Activated CD4-positive, alpha-beta T cell treated with anti-CD3 and anti-CD28 coated beads for 1 hour (primary cell): ENCODE results near the gene ZNF573.
A peak's percentile ranks its signal among the peaks of the same experiment; 100 is the strongest.
"Not testable (repeated sequence)": the region's sequence is repeated elsewhere in the genome, so short reads cannot be mapped to it uniquely, and the experiment has no call there.

Source experiments
- DNase-seq: peaks from one replicate; pipeline ENCODE4 v3.0.0-alpha.2; 2020

The ZNF573 gene

DNA sequence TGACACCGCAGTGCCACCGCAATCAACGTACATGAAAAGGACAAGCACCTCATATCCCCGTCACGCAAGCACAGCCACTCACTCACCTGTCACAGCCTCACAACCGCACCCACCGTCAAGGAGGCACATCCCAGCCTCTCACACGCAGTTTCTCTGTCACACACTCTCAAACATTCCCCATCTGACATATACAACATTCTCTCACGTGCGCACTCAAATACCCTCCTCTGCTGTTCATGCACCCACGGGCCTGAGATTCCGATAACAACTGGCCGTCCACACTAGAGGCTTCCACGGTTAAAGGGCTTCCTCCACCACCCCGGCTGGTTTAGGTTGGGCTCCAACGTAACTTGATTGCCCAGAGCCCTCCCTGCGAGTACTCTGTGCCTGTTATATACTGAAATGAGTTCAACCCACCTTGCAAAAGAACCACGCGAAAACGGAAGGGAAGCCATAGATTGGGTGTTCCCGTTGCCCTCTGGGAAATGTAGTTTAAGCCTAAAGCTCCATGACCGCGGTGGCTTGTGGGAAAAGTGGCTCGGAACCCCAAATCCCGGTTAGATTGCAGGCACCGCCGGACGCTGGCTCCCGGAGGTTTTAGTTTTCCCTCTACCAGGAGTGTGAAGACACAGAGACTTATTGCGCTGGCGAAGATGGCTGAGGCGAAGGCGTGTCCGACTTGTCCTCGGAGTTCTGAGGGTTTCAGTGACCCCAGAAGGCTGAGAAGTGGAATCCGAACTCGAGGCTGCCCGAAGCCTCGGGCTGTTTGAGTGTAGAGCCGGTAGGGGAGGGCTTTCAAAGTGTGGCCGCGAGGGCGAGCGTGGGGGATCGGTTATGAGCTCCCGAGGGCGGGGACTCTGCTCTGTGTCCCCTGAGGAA is at the start of gene ZNF573:
Gene ZNF573 (minus strand): TSS at position 460 of the 879 bp plus-strand sequence. CDS start 5,857 bp downstream, outside the sequence.
- DNase-seq = peak; percentile 69

DNA sequence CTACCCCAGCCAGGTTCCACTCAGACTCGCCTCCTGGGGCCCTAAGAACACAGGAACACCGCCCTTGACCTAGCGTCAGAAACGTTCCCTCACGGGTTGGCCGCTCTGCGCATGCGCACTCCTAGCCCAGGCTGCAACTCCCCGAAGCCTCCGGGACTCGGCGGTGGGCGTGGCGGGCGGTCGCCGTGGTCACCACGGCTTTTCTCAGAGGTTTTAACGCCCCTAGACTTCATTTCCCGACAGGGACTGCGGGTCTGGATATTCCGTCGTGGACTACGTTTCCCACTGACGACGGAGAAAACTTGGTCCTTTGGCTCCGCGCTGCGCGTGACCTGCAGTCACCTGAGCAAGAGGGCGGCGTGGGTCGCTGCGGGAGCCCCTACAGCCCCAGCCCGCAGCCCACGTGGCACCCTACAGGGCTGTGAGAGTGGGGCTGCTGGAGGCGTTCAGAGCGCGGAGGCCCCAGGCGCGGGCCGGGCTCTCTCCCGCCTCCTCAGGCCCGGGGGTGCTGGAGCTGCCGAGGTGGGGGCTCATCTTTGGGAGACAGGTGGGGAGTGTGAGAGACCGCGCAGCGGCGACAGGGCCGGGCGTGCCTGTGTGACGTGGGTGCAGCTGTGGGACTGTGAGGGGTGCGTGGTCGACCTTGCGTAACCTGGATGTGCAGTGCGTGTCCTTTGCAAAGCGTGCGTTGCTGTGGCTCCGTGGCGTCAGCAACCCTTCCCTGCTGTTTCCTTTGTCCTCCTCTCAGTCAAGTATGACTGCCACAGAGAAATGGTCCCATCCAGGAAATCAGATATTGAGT is 38.0 kb upstream of the ZNF573 start:
- DNase-seq = peak; percentile 17

DNA sequence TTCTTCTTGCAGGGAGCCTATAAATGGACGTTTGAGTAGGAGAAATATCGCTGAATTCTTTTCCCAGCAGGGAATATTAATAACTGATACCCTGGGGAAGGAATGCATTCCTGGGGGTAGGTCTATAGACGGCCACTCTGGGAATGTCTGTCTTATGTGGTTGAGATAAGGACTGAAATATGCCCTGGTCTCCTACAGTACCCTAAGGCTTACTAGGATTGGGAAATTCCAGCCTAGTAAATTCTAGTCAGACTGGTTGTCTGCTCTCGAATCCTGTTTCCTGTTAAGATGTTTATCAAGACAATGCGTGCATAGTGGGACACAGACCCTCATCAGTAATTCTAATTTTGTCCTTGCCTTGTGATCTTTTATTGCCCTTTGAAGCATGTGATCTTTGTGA is 36.2 kb upstream of the ZNF573 start:
- not testable (repeated sequence) for DNase-seq

DNA sequence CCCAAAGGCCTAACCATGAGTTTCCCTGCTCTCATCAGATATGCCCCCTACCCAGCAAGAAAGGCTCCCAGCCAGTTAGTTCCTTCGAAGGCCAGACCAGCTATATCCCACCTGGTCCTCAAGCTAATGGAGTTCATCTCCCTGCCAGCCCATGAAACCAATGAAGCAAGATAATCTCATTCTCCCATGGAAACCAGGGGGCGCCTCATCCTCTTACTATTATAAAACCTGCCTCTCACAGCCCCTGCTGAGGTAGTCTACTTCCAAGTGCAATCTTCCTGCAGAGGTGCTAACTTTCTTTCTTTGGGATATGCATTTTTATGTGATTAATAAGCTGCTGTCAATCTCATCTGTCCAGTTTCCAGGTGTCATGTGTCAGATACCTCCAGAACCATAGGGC is 34.0 kb upstream of the ZNF573 start:
- no peak for DNase-seq

DNA sequence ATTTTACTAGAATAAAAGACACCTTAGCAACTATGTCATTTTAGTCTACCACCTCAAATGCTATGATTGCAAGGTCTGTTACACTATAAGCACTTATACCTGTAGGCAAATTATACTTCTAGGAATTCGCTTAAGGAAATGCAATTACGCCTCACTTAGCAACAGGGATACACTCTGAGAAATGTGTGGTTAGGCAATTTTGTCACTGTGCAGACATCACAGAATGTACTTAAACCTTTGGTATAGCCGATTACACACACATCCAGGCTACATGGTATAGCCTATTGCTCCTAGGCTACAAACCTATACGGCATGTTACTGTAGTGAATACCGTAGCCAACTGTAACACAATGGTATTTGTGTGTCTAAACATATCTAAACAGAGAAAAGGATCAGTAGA is 30.0 kb upstream of the ZNF573 start:
- no peak for DNase-seq

DNA sequence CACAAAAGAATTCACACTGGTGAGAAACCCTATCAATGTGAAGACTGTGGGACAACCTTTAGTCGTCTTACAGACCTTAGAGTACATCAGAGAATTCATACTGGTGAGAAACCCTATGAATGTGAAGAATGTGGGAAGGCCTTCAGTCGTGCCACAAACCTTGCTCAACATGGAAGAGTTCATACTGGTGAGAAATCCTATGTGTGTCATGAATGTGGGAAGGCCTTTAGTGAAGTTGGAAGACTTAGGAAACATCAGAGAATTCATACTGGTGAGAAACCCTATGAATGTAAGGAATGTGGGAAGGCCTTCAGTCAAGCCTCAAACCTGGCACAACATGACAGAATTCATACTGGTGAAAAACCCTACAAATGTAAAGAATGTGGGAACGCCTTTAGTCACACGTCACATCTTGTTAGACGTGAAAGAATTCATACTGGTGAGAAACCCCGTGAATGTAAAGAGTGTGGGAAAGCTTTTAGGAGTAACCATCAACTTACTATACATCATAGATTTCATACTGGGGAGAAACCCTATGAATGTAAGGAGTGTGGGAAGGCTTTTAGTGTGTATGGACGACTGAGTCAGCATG is 24.0 kb upstream of the ZNF573 start:
- DNase-seq = no peak

DNA sequence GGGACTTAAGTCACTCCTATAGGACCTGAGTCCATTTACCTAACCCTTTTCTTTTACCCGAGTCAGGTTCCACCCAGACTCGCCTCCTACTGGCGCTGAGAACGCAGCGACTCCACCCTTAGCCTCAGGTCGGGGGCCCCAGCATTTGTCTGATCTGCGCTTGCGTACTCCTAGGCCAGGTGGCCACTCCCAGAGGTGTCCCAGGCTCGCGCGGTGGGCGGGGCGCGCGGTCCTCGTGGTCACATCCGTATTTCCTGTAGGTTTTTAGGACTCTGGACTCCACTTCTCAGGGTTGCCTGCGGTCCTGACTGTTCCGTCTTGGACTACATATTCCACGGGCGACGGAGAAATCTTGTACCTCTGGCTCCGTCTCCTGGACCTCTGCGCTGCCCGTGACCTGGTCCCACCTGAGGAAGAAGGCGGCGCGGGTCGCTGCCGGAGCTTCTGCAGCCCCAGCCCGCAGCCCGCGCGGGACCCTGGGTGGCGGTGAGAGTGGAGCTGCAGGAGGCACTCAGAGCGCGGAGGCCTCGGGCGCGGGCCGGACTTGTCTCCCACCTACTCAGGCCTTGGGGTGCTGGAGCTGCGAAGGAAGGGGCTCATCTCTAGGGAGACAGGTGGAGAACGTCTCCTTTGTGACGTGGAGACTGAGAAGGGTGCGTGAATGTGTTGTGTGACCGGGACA is 11.0 kb upstream of the ZNF573 start:
- no peak for DNase-seq

DNA sequence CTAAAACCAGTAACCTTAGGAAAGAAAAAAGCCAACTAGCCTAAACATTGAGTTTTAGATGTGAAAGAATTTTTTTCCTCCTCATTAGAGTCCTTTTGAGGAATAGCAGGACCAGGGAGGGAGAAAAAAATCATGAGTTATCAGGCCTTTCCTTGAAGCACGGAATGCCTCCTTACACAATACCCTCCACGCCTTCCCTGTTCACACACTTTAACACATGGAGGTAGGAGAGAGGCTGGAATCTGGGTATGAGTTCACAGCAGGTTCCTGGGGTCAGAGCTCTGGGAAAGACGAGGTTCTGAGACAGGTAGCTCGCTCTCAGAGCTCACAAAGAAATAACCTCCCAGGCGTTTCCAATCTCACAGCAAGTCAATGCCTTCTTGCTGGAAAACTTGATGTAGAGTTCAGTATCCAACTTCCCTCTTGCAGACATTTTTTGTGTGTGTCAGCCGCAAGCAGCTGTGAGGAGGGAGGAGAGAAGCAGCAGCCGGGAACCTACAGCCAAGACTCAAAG is 716 bp downstream of the ZNF573 start:
- no peak for DNase-seq

DNA sequence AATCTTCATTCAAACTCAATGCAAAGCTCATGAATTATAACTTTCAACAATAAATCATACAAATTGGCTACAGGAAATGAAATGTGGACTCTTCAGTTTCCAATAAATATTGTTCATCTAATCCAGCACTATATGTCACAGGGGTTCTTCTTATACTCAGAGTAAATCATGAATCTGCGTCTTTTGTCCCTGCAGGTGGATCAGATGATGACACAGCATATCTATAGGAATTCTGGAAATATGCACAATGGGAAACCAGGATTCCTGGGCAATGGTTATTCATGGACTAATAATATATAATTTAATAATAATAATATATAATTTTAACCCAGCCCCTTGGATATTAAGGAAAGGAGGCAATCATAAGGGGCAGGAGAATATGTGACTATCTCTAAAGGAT is 8.4 kb downstream of the ZNF573 start:
- no peak for DNase-seq

DNA sequence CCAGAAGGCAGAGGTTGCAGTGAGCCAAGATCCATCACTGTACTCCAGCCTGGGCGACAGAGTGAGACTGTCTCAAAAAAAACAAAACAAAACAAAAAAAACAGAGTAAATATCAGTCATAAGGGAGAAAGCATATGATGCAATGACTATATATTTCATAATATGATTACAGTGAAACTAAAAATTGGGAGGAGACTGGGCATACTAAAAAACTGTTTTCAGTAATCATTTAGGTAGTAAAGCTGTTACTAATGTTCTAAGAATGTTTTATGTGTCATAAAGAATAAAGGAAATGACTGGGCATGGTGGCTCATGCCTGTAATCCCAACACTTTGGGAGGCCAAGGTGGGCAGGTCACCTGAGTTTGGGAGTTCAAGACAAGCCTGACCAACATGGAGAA is 15.9 kb downstream of the ZNF573 start:
- no peak for DNase-seq

DNA sequence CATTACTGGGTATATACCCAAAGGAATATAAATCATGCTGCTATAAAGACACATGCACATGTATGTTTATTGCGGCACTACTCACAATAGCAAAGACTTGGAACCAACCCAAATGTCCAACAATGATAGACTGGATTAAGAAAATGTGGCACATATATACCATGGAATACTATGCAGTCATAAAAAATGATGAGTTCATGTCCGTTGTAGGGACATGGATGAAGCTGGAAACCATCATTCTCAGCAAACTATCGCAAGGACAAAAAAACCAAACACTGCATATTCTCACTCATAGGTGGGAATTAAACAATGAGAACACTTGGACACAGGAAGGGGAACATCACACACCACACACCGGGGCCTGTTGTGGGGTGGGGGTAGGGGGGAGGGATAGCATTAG is 21.7 kb downstream of the ZNF573 start:
- not testable (repeated sequence) for DNase-seq

DNA sequence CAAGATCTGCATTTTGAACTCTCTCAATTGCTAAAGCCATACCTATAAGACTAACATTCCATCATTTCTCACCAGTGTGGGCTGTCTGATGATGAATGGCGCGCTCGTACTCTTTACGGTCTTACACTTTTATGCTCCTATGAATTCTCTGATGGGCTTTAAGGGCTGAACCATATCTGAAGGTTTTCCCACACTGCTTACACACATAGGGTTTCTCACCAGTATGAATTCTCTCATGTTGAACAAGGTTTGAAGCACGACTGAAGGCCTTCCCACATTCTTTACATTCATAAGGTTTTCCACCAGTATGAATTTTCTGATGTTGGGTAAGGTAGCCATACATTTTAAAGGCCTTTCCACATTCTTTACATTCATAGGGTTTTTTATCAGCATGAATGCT is 41.0 kb downstream of the ZNF573 start:
- no peak for DNase-seq

DNA sequence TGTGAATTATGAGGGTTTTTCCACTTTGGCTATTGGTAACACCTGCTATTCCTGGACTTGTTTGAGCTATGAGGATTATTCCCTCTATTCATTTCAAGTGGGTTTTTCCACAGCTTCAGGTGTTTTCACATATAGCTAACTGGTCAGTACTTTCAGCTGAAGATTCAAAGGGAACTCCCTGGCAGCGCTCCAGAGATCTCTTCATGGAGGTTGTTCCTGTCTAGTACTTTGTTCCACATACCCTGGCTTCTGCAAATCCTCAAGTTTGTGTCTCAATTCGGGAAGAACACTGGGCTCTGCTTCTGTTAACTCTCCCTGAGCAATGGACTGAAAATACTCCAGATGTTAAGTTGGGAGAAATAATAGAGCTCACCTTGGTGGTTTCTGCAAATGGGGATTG is 54.2 kb downstream of the ZNF573 start:
- no peak for DNase-seq

DNA sequence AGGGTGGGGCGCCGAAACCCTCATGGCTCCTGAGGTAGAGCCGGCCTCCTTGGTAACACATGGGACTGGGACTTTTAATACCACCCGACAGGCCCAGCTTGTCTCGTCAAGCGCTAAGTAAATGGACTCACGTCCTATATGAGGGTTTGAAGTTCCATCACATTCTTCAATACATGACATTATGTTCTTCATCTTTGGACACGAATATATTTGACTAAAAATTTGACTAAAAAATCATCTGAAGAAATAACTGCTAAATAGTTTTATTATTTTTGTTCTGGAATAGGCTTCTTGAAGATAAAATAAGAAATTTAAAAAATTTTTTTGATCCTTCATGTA is 59.5 kb downstream of the ZNF573 start:
- no peak for DNase-seq

DNA sequence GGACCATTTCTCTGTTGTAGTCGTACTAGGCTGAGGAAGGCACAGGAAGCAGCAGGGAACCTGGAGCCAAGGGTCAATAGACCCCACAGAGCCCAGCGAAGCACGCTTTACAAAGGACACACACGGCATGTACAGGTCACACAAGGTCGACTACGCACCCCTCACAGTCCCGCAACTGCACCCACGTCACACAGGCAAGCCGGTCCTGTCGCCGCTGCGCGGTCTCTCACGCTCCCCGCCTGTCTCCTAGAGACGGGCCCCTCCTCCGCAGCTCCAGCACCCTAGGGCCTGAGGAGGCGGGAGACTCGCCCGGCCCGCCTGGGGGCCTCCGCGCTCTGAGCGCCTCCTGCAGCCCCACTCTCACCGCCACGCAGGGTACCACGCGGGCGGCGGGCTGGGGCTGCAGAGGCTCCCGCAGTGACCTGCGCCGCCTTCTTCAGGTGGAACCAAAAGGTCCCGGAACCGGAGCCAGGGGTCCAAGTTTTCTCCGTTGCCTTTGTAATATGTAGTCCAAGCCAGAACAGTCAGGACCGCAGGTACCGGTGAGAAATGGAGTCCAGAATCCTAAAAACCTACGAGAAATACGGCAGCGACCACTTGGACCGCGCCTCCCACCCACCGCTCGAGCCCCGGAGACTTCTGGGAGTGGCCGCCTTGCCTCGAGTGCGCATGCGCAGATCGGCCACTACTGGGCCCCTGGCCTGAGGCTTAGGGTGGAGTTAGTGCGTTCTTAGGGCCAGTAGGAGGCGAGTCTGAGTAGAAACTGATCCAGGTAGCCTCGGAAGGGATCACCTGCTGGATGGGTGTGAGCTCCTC is 60.1 kb downstream of the ZNF573 start, which contains the start of gene ZNF607:
Gene ZNF607 (minus strand): TSS at position 651 of the 816 bp plus-strand sequence. CDS start 8,143 bp downstream, outside the sequence.
- peak; percentile 71 for DNase-seq

DNA sequence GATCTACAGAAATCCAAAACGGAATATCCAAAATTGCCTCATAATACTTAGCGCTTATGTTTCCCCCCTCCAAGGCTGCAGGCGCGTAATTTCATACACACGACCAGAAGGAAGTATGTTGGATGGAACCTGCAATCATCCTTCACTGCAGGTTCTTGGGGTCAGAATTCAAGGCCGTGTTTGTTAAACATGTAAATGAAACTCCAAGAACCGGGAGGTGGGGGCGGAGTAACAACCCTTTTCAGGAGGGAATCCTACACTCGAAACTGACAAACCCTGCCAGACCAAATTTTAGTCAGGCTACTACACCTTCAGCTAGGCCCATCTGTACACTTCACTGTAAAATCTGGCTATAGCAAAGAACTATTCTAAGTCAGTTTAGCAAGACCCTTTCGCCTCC is 61.1 kb downstream of the ZNF573 start:
- no peak for DNase-seq

DNA sequence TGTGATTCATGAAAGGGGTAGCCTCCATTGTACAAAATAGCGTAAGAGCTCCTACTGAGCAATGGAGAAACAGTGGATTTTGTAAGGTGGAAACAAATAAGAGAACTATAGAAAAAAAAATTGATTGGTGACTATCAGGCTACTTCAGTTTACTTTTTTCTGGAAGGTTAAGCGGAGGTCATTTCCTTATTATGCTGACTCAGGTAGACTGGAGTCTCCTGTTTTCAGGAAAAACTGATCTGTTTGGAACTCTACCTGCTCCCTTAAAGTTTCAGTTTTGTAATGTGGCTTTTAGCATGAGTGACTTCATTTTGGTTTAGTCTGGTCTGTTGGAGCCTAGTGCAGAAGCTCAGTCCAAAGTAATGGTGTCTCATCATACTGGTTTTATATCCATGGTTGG is 63.2 kb downstream of the ZNF573 start:
- DNase-seq = no peak

DNA sequence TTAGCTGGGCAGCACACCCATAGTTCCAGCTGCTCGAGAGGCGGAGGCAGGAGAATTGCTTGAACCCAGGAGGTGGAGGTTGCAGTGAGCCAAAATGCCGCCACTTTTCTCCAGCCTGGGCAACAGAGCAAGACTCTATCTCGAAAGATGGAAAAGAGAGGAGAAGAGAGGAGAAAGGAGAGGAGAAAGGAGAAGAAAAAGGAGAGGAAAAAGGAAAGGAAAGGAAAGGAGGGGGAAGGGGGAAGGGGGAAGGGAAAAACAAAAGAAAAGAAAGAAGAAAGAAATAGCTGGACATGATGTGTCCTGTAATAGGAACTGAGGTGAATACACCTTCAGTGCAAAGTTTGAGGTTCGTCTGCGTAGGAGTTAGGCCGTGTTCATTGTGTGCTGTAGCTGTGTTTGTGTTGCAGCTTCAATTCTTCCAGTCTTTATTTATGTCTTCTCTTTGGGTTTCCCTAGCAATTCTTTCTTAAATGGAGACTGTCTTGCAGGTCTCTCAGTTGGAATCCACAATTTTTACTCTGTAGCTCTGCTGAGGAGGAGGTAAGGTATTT is 73.3 kb downstream of the ZNF573 start:
- no peak for DNase-seq

DNA sequence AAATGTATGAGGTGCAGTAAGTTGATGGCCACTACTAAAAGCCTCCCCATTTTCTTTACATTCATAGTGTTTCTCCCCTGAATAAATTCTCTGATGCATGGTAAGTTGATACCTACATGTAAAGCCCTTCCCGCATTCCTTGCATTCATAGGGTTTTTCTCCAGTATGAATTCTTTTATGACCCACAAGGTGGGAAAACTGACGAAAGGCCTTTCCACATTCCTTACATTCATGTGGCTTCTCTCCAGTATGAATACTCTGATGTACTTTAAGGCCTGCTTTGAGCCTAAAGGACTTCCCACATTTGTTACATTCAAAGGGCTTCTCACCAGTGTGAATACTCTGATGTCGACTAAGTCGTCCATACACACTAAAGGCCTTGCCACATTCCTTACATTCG is 80.3 kb downstream of the ZNF573 start:
- DNase-seq = no peak

DNA sequence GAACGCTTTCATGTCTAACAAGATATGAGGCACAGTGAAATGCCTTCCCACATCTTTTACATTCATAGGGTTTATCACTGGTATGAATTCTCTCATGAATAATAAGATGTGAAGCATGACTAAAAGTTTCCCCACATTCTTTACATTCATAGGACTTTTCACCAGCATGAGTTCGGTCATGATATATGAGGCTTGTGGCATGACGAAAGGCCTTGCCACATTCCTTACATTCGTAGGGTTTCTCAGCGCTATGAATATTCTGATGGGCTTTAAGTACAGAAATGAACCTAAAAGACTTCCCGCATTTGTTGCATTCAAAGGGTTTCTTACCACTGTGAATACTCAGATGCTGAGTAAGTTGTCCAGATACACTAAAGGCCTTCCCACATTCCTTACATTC is 81.2 kb downstream of the ZNF573 start:
- DNase-seq = no peak

DNA sequence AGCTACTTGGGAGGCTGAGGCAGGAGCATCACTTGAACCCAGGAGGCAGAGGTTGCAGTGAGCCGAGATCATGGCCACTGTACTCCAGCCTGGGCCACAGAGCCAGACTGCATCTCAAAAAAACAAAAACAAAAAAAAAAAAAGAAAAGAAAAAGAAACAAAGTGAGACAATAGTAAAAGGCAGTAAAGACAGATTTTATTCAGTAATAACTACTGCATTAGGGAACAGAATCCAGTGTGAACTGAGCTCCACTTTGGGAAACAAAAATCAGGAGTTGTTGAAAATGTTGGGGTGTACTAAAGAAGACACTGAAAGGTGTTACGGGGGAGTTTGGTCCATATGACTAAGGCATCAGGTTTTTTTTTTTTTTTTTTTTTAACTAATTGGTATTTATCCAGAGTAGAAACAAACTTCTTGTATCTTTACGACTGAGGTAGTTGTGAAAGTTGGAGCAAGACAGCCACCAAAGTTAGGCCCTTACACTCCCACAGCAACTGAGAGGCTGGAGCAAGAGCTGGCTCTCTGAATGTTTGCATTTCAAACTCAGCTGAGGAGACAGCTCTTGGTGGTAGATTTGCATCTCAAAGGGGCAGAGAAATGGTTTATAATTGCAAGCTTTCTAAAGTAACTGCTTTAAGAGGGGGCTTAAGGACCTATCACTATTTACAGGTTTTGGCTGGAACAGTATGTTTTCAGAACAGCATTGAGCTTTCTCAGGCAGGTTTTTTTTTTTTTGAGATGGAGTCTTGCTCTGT is 84.1 kb downstream of the ZNF573 start:
- no peak for DNase-seq
